SU-DHL-6 (cell line): Measurements from ENCODE around the gene FBXO10.

Experiments used
- H2AFZ ChIP-seq: fragments of 200-600 bp; sonication (generic); 2 replicates; pipeline ENCODE4 v1.6.1; 2014; ENCODE audit warnings: low read depth, mild to moderate bottlenecking, moderate library complexity, mixed read lengths, antibody characterized with exemption, low read length; ENCODE audit not compliant: severe bottlenecking
- H3F3A ChIP-seq: fragments of 200-600 bp; shearing (Covaris generic); 2 replicates; pipeline ENCODE4 v1.6.0; 2016; ENCODE audit warnings: antibody characterized with exemption, mild to moderate bottlenecking; ENCODE audit not compliant: insufficient read depth
- H3K27ac ChIP-seq: fragments of 200-600 bp; sonication (generic); 2 replicates; pipeline ENCODE4 v1.5.1; 2016; ENCODE audit warnings: low read depth, mild to moderate bottlenecking, low read length, moderate library complexity, mixed read lengths
- H3K27me3 ChIP-seq: fragments of 200-600 bp; sonication (generic), shearing (Covaris generic); 2 replicates; pipeline ENCODE4 v1.6.0; 2014; ENCODE audit warnings: mild to moderate bottlenecking, low read length
- H3K36me3 ChIP-seq: fragments of 200-600 bp; sonication (generic); 2 replicates; pipeline ENCODE4 v1.6.1; 2014; ENCODE audit warnings: mild to moderate bottlenecking, low read length, mixed read lengths
- H3K4me2 ChIP-seq: fragments of 300-600, 200-600 bp; shearing (Covaris generic), sonication (generic); 2 replicates; pipeline ENCODE4 v1.6.0; 2014; ENCODE audit warnings: low read length, low read depth, mild to moderate bottlenecking; ENCODE audit not compliant: poor library complexity, severe bottlenecking
- H3K4me3 ChIP-seq: fragments of 200-600 bp; sonication (generic); 2 replicates; pipeline ENCODE4 v1.5.1; 2014; ENCODE audit warnings: antibody characterized with exemption, low read length, mild to moderate bottlenecking, mixed read lengths; ENCODE audit not compliant: insufficient read depth, poor library complexity, severe bottlenecking
- H3K79me2 ChIP-seq: fragments of 200-600 bp; sonication (generic); 2 replicates; pipeline ENCODE4 v1.6.1; 2014; ENCODE audit warnings: mild to moderate bottlenecking, low read length, moderate library complexity; ENCODE audit not compliant: insufficient read depth
- H3K9ac ChIP-seq: fragments of 200-600 bp; sonication (generic); 2 replicates; pipeline ENCODE4 v1.7.0; 2014; ENCODE audit warnings: mild to moderate bottlenecking, low read length
- H3K9me2 ChIP-seq: fragments of 200-600 bp; sonication (generic); replicated peaks from 2 replicates; pipeline ENCODE4 v1.6.1; 2014; ENCODE audit warnings: low read length; ENCODE audit not compliant: insufficient read depth
- H3K9me3 ChIP-seq: fragments of 200-600 bp; sonication (generic); 2 replicates; pipeline ENCODE4 v1.6.1; 2014; ENCODE audit warnings: low read length, mixed read lengths; ENCODE audit not compliant: insufficient read depth
- H4K20me1 ChIP-seq: fragments of 200-600 bp; sonication (generic); 2 replicates; pipeline ENCODE4 v1.6.1; 2014; ENCODE audit warnings: low read depth, mild to moderate bottlenecking, antibody characterized with exemption, low read length, moderate library complexity, mixed read lengths
- CTCF ChIP-seq: fragments of 200-600 bp; sonication (generic); IDR thresholded peaks from one replicate; pipeline ENCODE4 v1.5.1; 2017; ENCODE audit warnings: antibody characterized with exemption, mild to moderate bottlenecking, low read length, moderate library complexity; ENCODE audit not compliant: insufficient read depth, poor library complexity, severe bottlenecking
- EZH2phosphoT487 ChIP-seq: fragments of 200-600 bp; sonication (generic), shearing (Covaris generic); conservative IDR thresholded peaks from 2 replicates; pipeline ENCODE4 v1.6.1; 2018; ENCODE audit warnings: mild to moderate bottlenecking, antibody characterized with exemption, low read length, moderate library complexity, mixed read lengths

The FBXO10 gene

GRCh38 chr9:37497320-37497719, 78.9 kb downstream of the FBXO10 start:
- Histone ChIP-seq H3K9me2 (no peaks in the 10 kb centered on the region), H3K27me3 (no peaks in the 10 kb centered on the region), H4K20me1 (no peaks in the 10 kb centered on the region), H3K79me2 (peaks cover 11% of the 10 kb centered on the region; the same call in 1 of the 2 replicates), H3K36me3 (peaks cover 65% of the 10 kb centered on the region), H3K9ac (no peak overlapping the region), H3F3A (no peaks in the 10 kb centered on the region), H3K4me2 (no peak overlapping the region), H2AFZ (no peak overlapping the region), H3K9me3 (no peaks in the 10 kb centered on the region), H3K4me3 (no peak overlapping the region), H3K27ac (no peak overlapping the region)
- TF ChIP-seq EZH2phosphoT487, result no peak
- no peak for TF ChIP-seq CTCF

GRCh38 chr9:37496020-37496419, 80.2 kb downstream of the FBXO10 start:
- H4K20me1 ChIP-seq, result no peaks in the 10 kb centered on the region
- no peaks in the 10 kb centered on the region for H3K9me3 ChIP-seq
- no peak overlapping the region for H3K9ac ChIP-seq
- no peaks in the 10 kb centered on the region for H3K27me3 ChIP-seq
- no peak overlapping the region for H3K4me2 ChIP-seq
- no peaks in the 10 kb centered on the region for H3F3A ChIP-seq
- H3K36me3 ChIP-seq, result peaks cover 61% of the 10 kb centered on the region
- peaks cover 11% of the 10 kb centered on the region; the same call in 1 of the 2 replicates for H3K79me2 ChIP-seq
- no peak overlapping the region for H3K27ac ChIP-seq
- H3K9me2 ChIP-seq, result no peaks in the 10 kb centered on the region
- no peak overlapping the region for H3K4me3 ChIP-seq
- TF ChIP-seq CTCF, result no peak
- no peak overlapping the region for H2AFZ ChIP-seq

DNA sequence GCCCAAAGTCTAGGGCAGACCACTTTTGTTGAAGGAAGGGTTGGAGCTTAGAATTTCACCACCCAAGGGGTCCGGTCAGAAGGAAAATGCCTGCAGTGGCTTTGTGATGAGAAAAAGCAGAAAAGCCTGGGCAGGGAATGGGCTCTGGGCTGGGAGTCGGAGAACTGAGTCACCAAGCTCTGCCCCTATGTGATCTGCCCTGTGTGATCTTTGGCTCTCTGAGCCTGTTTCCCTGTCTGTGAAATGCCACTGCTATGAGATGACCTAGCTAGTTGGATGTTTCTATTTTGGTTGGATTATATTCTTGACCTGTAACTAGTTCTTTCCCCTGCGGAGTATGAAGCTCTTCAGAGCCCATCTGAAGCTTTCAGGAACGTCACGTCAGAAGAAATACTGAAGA, 80.6 kb downstream of the FBXO10 start:
- Histone ChIP-seq H2AFZ (no peak overlapping the region), H4K20me1 (no peaks in the 10 kb centered on the region)

More for the DNA sequence above, 80.6 kb downstream of the FBXO10 start:
- Histone ChIP-seq H3K4me2 (no peak overlapping the region), H3K9ac (no peak overlapping the region), H3K27ac (no peak overlapping the region), H3K9me2 (no peaks in the 10 kb centered on the region), H3K9me3 (no peaks in the 10 kb centered on the region), H3K36me3 (peaks cover 61% of the 10 kb centered on the region), H3F3A (no peaks in the 10 kb centered on the region), H3K27me3 (no peaks in the 10 kb centered on the region), H3K4me3 (no peak overlapping the region), H3K79me2 (peaks cover 11% of the 10 kb centered on the region; the same call in 1 of the 2 replicates)
- TF ChIP-seq CTCF, result no peak
- no peak for TF ChIP-seq EZH2phosphoT487
